HFFc6 (cell line): ENCODE measurements around the gene PRDM16. TPM values are rescaled to one million over a fixed set of nuclear protein-coding genes. Genes with fewer than 3 reads are reported as not detected.

ENCODE experiments used
- DNase-seq: peaks from one replicate; pipeline ENCODE4 v3.0.0-alpha.2; 2018
- H3K27ac Mint-ChIP-seq: 2 replicates; pipeline ENCODE4 v1.8.0; 2020; ENCODE audit warnings: mild to moderate bottlenecking, mixed read lengths
- H3K27me3 Mint-ChIP-seq: 2 replicates; pipeline ENCODE4 v1.8.0; 2021; ENCODE audit warnings: mild to moderate bottlenecking, moderate library complexity, mixed read lengths; ENCODE audit not compliant: insufficient read depth
- H3K36me3 Mint-ChIP-seq: 2 replicates; pipeline ENCODE4 v1.8.0; 2021; ENCODE audit warnings: low read depth, mixed read lengths
- H3K4me1 Mint-ChIP-seq: 2 replicates; pipeline ENCODE4 v1.8.0; 2020; ENCODE audit warnings: low read depth, mixed read lengths
- H3K4me3 Mint-ChIP-seq: 2 replicates; pipeline ENCODE4 v1.8.0; 2020; ENCODE audit warnings: mild to moderate bottlenecking, moderate library complexity, mixed read lengths
- H3K9me3 Mint-ChIP-seq: 2 replicates; pipeline ENCODE4 v1.8.0; 2020; ENCODE audit warnings: mild to moderate bottlenecking, mixed read lengths
- total RNA-seq, 6 experiments: library from RNA; stranded (reverse); fragmentation: NEBNext Ultra II Directional; extraction: Animal tissue kit (Norgen Biotek cat#: 25700); gene quantifications; 2 replicates in 1 of 6; 3 replicates in 5 of 6; pipeline ENCODE4 v1.2.3, GENCODE V29; 2021
- TF ChIP-seq, protein P1 (sequence below): fragments of 200-600 bp; sonication (generic); IDR thresholded peaks from 2 replicates; pipeline ENCODE4 v1.5.0; 2021; ENCODE audit warnings: antibody characterized with exemption, mild to moderate bottlenecking

The PRDM16 gene
- total RNA-seq, 6 experiments from 2014 or later = not detected

DNA sequence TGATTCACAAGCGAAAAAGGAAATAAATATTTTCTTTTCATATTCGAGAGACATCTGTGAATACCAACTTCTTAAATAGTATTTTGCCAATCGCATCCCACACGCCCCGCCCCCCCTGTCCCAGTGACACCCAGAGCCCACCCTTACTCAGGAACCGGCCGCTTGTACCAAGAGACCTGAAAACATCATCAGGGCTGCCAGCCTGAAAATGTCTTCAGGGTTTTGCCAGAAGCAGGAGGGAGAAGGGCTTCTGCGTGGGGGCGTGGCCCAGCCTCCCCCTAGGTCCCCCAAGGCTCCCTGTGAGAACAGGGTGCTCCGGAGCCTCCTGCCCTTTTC, 126.4 kb downstream of the PRDM16 start:
- Mint-ChIP-seq H3K9me3 (peaks cover 18% of the 10 kb centered on the region; the same call in 1 of the 2 replicates), H3K27ac (no peak overlapping the region), H3K27me3 (peaks cover 2% of the 10 kb centered on the region), H3K36me3 (0 out of 2 replicates have a peak, but pooled peaks cover 4% of the 10 kb centered on the region), H3K4me1 (no peaks in the 10 kb centered on the region), H3K4me3 (no peak overlapping the region)
- TF ChIP-seq, protein P1, sequence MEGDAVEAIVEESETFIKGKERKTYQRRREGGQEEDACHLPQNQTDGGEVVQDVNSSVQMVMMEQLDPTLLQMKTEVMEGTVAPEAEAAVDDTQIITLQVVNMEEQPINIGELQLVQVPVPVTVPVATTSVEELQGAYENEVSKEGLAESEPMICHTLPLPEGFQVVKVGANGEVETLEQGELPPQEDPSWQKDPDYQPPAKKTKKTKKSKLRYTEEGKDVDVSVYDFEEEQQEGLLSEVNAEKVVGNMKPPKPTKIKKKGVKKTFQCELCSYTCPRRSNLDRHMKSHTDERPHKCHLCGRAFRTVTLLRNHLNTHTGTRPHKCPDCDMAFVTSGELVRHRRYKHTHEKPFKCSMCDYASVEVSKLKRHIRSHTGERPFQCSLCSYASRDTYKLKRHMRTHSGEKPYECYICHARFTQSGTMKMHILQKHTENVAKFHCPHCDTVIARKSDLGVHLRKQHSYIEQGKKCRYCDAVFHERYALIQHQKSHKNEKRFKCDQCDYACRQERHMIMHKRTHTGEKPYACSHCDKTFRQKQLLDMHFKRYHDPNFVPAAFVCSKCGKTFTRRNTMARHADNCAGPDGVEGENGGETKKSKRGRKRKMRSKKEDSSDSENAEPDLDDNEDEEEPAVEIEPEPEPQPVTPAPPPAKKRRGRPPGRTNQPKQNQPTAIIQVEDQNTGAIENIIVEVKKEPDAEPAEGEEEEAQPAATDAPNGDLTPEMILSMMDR = no peak
- DNase-seq = no peak

DNA sequence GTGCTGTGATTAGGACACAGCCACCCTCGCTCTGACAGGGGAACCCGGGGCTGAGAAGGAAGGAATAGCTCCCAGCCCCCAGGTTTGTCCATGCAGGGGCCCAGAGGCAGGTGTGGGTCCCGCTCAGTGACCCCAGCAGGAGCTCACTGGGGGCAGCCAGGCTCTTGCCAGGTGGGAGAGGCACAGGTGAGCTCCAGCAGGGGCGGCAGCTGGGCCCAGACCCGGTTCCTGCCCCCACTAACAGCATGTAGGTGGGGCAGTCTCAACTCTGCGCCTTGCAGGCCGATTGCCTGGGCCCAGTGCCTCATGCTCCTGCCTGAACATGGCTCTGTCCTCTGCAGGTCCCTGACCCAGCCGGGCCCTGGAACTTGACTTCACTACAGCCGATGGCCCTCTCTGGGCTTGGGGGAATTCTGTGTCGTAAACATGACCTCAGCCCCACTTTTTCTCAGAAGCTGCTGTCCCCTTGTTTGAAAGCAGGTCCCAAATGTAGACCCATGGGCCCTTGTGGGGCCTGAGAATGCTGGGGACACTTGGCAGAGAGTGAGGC, 127.0 kb downstream of the PRDM16 start:
- TF ChIP-seq, protein P1 = no peak
- H3K4me3 Mint-ChIP-seq = no peak overlapping the region
- no peak overlapping the region for H3K27ac Mint-ChIP-seq
- H3K27me3 Mint-ChIP-seq = peaks cover 2% of the 10 kb centered on the region
- 0 out of 2 replicates have a peak, but pooled peaks cover 4% of the 10 kb centered on the region for H3K36me3 Mint-ChIP-seq
- peaks cover 18% of the 10 kb centered on the region; the same call in 1 of the 2 replicates for H3K9me3 Mint-ChIP-seq
- no peak for DNase-seq
- no peaks in the 10 kb centered on the region for H3K4me1 Mint-ChIP-seq

DNA sequence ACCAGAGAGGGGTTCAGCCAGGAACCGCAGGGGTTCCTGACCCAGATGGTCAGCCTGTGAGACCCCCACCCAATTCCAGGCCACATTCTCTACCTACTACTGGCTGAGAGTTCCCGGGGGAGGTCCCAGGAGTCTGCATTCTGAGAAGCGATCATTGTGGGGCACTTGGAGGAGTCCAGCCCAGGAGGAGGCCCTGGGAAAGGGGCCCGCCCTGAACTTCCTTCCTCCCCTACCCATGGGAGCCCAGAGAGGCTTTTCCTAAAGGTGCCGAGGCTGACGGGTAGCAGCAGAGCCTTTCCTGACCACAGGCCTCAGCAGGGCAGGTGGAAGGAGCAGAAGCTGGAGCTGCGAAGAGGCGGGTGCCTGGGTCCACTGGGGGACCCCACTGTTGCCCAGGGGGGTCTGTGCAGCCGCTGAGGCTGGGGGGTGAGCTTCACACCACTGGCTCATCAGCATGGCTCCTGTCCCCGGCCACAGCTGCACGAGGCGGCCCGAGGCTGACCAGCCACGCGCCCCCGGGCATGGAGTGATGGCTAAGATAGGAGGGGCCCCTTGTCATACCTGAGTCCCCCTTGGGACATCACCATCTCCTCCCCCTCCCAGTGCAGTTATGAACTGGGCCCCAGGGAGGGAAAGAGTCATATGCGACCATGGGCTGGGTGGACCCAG, 127.7 kb downstream of the PRDM16 start:
- TF ChIP-seq, protein P1 = no peak
- Mint-ChIP-seq H3K36me3 (0 out of 2 replicates have a peak, but pooled peaks cover 4% of the 10 kb centered on the region), H3K4me3 (no peak overlapping the region), H3K4me1 (no peaks in the 10 kb centered on the region), H3K27me3 (no peaks in the 10 kb centered on the region; the same call in none of the 2 replicates), H3K9me3 (peaks cover 18% of the 10 kb centered on the region; the same call in 1 of the 2 replicates), H3K27ac (no peak overlapping the region)
- DNase-seq = no peak

DNA sequence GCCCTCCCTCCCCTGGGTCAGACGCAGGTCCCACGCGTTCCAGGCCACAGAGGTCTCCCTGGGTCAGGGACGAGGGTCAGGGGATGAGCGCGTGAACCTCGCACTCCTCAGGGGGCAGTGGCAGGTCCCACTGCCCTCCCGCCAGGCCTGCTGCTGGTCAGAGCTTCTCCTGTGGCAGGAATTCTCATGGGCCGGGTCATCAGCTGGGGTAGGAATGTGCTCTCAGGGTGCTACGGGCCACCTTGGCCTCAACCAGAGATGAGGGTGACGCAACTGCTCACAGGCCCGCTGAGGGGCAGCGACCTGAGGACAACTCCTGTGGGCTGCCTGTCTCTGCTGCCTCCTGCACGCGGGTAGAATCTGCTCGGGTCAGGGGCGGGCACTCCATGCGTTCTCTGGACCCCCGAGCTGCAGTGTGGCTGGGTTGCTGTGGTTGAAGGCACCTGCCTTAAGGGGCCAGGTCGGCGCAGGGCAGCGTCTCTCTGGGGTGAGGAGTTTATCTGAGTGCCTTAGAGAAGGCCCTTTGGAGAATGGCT, 128.8 kb downstream of the PRDM16 start:
- 0 out of 2 replicates have a peak, but pooled peaks cover 4% of the 10 kb centered on the region for H3K36me3 Mint-ChIP-seq

DNA sequence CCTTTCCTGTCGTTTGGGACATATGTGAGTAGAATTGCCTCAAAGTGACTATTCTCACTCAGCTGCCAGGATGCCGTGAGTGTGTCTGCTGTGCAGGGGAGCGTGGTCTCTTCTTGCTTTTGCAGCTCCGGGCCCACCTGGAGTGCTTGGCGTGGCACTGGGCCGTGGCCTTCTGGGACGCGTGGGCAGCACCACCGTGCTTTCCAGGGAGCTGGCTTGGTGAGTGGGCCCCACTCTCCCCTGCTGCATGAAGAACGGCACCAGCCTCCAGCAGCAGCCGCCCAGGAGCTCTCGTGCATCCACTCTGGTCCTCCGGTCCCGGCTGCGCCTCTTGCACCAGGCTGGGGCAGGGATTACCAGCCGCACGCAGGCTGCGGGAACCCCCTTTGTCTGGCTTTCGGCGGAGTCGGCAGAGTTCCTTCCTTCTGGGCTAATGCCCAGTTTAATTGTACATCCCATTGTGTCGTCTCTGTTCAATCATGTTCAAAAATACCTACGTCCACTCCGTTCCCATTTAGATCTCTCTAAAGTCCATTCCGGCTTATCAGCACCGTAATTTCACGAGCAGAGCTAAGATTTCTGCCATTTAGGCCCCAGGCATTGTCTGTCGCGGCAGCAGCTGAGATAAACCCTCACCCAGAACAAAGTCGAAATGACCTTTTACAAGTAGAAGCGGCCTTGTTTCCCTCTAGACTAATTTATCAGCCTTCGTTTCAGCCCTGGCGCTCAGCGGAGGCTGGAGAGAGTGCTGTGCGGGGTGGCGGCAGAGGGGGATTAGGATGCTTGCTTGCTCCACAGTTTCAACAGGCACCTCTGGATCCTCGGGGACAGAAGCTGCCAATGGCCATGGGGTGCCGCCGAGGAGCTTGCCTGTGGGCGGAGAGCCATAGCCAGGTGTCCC, 129.6 kb downstream of the PRDM16 start:
- no peak overlapping the region for H3K27ac Mint-ChIP-seq
- H3K36me3 Mint-ChIP-seq = 0 out of 2 replicates have a peak, but pooled peaks cover 4% of the 10 kb centered on the region
- H3K27me3 Mint-ChIP-seq = no peaks in the 10 kb centered on the region; the same call in none of the 2 replicates
- peaks cover 13% of the 10 kb centered on the region; the same call in 1 of the 2 replicates for H3K9me3 Mint-ChIP-seq
- no peak for DNase-seq
- no peak overlapping the region for H3K4me3 Mint-ChIP-seq
- TF ChIP-seq, protein P1 = no peak
- no peaks in the 10 kb centered on the region for H3K4me1 Mint-ChIP-seq

More for the DNA sequence above, 128.8 kb downstream of the PRDM16 start:
- H3K9me3 Mint-ChIP-seq = peaks cover 16% of the 10 kb centered on the region; the same call in 1 of the 2 replicates
- no peaks in the 10 kb centered on the region for H3K4me1 Mint-ChIP-seq
- DNase-seq = no peak
- TF ChIP-seq, protein P1 = no peak
- no peak overlapping the region for H3K4me3 Mint-ChIP-seq
- H3K27me3 Mint-ChIP-seq = no peaks in the 10 kb centered on the region; the same call in none of the 2 replicates
- no peak overlapping the region for H3K27ac Mint-ChIP-seq
